ENCODE measurements around the gene INSIG1.

DNA sequence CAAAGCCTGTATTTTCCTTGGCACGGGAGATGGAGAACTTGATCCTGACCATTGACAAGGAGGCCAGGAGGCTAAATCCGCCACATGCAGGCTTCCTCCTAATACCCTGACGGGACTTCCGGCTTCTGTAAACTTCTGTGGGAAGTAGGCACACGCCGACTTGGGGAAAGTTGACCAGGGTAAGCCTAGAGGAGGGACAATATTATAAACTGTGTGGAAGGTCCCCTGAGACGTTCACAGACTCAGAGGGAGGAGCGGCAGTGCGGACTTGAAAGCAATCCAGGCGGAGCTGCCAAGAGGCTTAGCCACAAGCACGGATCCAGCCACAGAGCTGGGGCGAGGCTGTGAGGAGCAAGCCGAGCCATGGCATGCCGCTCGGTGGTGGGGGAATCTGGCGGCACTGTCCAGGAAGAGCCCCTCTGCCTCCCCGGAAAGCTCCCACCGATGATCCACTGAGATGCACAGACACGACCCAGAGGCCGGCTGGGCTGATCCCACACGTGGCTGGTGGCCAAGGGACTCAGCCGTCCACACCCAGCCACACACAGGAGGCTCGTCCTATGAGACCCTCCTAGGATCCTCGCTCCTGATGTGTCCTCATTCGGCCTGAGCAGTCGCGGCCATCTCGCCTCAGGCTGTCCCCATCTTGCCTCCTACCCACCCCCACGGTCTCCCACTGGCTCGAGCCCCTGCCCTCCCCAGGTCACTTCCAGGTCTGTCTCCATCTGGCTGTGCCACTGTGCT is 40.0 kb upstream of the INSIG1 start:
- TF ChIP-seq, protein P1, sequence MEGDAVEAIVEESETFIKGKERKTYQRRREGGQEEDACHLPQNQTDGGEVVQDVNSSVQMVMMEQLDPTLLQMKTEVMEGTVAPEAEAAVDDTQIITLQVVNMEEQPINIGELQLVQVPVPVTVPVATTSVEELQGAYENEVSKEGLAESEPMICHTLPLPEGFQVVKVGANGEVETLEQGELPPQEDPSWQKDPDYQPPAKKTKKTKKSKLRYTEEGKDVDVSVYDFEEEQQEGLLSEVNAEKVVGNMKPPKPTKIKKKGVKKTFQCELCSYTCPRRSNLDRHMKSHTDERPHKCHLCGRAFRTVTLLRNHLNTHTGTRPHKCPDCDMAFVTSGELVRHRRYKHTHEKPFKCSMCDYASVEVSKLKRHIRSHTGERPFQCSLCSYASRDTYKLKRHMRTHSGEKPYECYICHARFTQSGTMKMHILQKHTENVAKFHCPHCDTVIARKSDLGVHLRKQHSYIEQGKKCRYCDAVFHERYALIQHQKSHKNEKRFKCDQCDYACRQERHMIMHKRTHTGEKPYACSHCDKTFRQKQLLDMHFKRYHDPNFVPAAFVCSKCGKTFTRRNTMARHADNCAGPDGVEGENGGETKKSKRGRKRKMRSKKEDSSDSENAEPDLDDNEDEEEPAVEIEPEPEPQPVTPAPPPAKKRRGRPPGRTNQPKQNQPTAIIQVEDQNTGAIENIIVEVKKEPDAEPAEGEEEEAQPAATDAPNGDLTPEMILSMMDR (conservative IDR thresholded peaks at IDR 0.05; ENCODE audit: low read length), result no peak
- no peak for TF ChIP-seq EZH2phosphoT487 (IDR thresholded peaks at IDR 0.05; ENCODE audit: borderline replicate concordance)

All from Loucy (cell line).